Endothelial cell of umbilical vein (primary cell): ENCODE results near the gene UFSP1.
"Not testable (repeated sequence)": the region's sequence is repeated elsewhere in the genome, so short reads cannot be mapped to it uniquely, and the experiment has no call there.

ENCODE experiments used
- EZH2 ChIP-seq: IDR thresholded peaks from 2 replicates; pipeline ENCODE4 v1.6.1; 2012; ENCODE audit warnings: borderline replicate concordance, low read depth, mild to moderate bottlenecking, moderate library complexity, low read length, inconsistent platforms; ENCODE audit not compliant: severe bottlenecking
- POLR2A ChIP-seq: IDR thresholded peaks from 2 replicates; pipeline ENCODE4 v1.6.1; 2012; ENCODE audit warnings: low read depth, mild to moderate bottlenecking, control low read depth, low read length
- POLR2AphosphoS5 ChIP-seq: IDR thresholded peaks from 2 replicates; pipeline ENCODE4 v1.6.1; 2012; ENCODE audit warnings: low read depth, mild to moderate bottlenecking, control low read depth, low read length, moderate library complexity; ENCODE audit not compliant: insufficient read depth
- TF ChIP-seq, protein P1 (sequence below), 2 donors: IDR thresholded peaks; 1 replicate in 1 of 2; 2 replicates in 1 of 2; pipeline ENCODE4 v1.5.1; 2011; ENCODE audit warnings: low read length in 2 of 2, mild to moderate bottlenecking in 2 of 2, moderate library complexity in 2 of 2, control low read depth in 1 of 2, inconsistent platforms in 1 of 2, low read depth in 1 of 2; ENCODE audit not compliant: insufficient read depth in 1 of 2; ENCODE audit errors: extremely low read depth in 1 of 2
- TF ChIP-seq, protein P2 (sequence below): IDR thresholded peaks from 2 replicates; pipeline ENCODE4 v1.6.1; 2011; ENCODE audit not compliant: insufficient read depth, insufficient read length

DNA sequence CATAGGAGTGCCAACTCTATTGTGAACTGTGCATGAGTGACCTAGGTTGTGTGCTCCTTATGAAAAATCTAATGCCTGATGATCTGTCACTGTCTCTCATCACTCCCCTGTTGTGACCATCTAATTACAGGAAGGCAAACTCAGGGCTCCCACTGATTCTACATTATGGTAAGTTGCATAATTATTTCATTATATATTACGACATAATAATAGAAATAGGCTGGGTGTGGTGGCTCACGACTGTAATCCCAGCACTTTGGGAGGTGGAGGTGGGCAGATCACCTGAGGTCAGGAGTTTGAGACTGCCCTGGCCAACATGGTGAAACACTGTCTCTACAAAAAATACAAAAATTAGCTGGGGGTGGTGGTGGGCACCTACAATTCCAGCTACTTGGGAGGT lies 45.9 kb upstream of the UFSP1 start:
- TF ChIP-seq POLR2AphosphoS5, POLR2A, EZH2: not testable (repeated sequence)
- TF ChIP-seq, protein P1, sequence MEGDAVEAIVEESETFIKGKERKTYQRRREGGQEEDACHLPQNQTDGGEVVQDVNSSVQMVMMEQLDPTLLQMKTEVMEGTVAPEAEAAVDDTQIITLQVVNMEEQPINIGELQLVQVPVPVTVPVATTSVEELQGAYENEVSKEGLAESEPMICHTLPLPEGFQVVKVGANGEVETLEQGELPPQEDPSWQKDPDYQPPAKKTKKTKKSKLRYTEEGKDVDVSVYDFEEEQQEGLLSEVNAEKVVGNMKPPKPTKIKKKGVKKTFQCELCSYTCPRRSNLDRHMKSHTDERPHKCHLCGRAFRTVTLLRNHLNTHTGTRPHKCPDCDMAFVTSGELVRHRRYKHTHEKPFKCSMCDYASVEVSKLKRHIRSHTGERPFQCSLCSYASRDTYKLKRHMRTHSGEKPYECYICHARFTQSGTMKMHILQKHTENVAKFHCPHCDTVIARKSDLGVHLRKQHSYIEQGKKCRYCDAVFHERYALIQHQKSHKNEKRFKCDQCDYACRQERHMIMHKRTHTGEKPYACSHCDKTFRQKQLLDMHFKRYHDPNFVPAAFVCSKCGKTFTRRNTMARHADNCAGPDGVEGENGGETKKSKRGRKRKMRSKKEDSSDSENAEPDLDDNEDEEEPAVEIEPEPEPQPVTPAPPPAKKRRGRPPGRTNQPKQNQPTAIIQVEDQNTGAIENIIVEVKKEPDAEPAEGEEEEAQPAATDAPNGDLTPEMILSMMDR (IDR thresholded peaks at IDR 0.05; ENCODE audit: extremely low read depth in 1 of 2, insufficient read depth in 1 of 2, low read depth in 1 of 2, low read length in 2 of 2) = not testable (repeated sequence)
- TF ChIP-seq, protein P2, sequence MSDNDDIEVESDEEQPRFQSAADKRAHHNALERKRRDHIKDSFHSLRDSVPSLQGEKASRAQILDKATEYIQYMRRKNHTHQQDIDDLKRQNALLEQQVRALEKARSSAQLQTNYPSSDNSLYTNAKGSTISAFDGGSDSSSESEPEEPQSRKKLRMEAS = not testable (repeated sequence)
